ENCODE results near the gene RPAP3.

The RPAP3 gene

GRCh38 chr12:47741340-47741703 lies 35.5 kb upstream of the RPAP3 start:
- DNase-seq, result no peak

GRCh38 chr12:47740606-47741339 lies 34.9 kb upstream of the RPAP3 start:
- no peak for DNase-seq

- no peak for DNase-seq
Observed at GRCh38 chr12:47739979-47740378, 34.1 kb upstream of the RPAP3 start.

GRCh38 chr12:47739297-47739696 lies 33.5 kb upstream of the RPAP3 start:
- no peak for DNase-seq

- no peak for DNase-seq
Observed at GRCh38 chr12:47737936-47738594, 32.2 kb upstream of the RPAP3 start.

- DNase-seq, result no peak
Observed at GRCh38 chr12:47736877-47737676, 31.2 kb upstream of the RPAP3 start.

- DNase-seq, result no peak
Observed at GRCh38 chr12:47736216-47736615, 30.4 kb upstream of the RPAP3 start.

GRCh38 chr12:47735649-47736048 lies 29.8 kb upstream of the RPAP3 start:
- DNase-seq, result no peak

- DNase-seq, result no peak
Observed at GRCh38 chr12:47734725-47735480, 29.1 kb upstream of the RPAP3 start.

- no peak for DNase-seq
Observed at GRCh38 chr12:47733142-47733541, 27.3 kb upstream of the RPAP3 start.

GRCh38 chr12:47732504-47732903 lies 26.7 kb upstream of the RPAP3 start:
- DNase-seq, result no peak

- no peak for DNase-seq
Observed at GRCh38 chr12:47731723-47732122, 25.9 kb upstream of the RPAP3 start.

GRCh38 chr12:47730341-47730744 lies 24.5 kb upstream of the RPAP3 start:
- DNase-seq, result no peak

GRCh38 chr12:47729233-47729632 lies 23.4 kb upstream of the RPAP3 start:
- DNase-seq, result no peak

GRCh38 chr12:47725893-47726292 lies 20.1 kb upstream of the RPAP3 start:
- no peak for DNase-seq

- DNase-seq, result no peak
Observed at GRCh38 chr12:47725091-47725772, 19.4 kb upstream of the RPAP3 start, which contains the start of gene ENDOU. Gene ENDOU (minus strand): TSS chr12:47725490. CDS start chr12:47725413, 77 bp downstream.

GRCh38 chr12:47722941-47723631 lies 17.3 kb upstream of the RPAP3 start:
- DNase-seq, result no peak

- DNase-seq, result no peak
Observed at GRCh38 chr12:47722136-47722834, 16.5 kb upstream of the RPAP3 start.

GRCh38 chr12:47721431-47721973 lies 15.7 kb upstream of the RPAP3 start:
- no peak for DNase-seq

- no peak for DNase-seq
Observed at GRCh38 chr12:47718531-47718930, 12.7 kb upstream of the RPAP3 start.
